Sigmoid colon (tissue), 7 donors: ENCODE measurements around the gene ACRV1. TPM values are rescaled to one million over a fixed set of nuclear protein-coding genes. Genes with fewer than 3 reads are reported as not detected.

ENCODE experiments used
- DNase-seq: peaks from one replicate; pipeline ENCODE4 v3.0.0-alpha.2; 2019
- H3K27ac ChIP-seq, 4 donors: fragments of 200-600 bp; sonication (generic); one replicate each; pipeline ENCODE4 v1.5.1; 2016 to 2019; ENCODE audit warnings: mild to moderate bottlenecking in 1 of 4
- H3K27me3 ChIP-seq, 3 donors: fragments of 200-600 bp; sonication (generic); one replicate each; pipeline ENCODE4 v1.5.1; 2019; ENCODE audit warnings: mild to moderate bottlenecking in 1 of 3
- H3K36me3 ChIP-seq, 4 donors: fragments of 200-600 bp; sonication (generic); one replicate each; pipeline ENCODE4 v1.5.1; 2016 to 2019
- H3K4me1 ChIP-seq, 4 donors: fragments of 200-600 bp; sonication (generic); one replicate each; pipeline ENCODE4 v1.5.1; 2017 to 2019
- H3K4me3 ChIP-seq, 4 donors: fragments of 200-600 bp; sonication (generic); one replicate each; pipeline ENCODE4 v1.5.1; 2017 to 2019; ENCODE audit warnings: mild to moderate bottlenecking in 2 of 4, moderate library complexity in 1 of 4
- H3K9me3 ChIP-seq, 4 donors: fragments of 200-600 bp in 3 of 4; sonication (generic) in 3 of 4; one replicate each; pipeline versions ENCODE4 v1.5.1 to v1.6.1; 2013 to 2019
- CTCF ChIP-seq, 4 experiments: fragments of 450-650 bp in 3 of 4; fragments of 200-600 bp in 1 of 4; IDR thresholded peaks; one replicate each; pipeline ENCODE4 v1.5.1; 2016 to 2019; ENCODE audit warnings: antibody characterized with exemption in 4 of 4, mild to moderate bottlenecking in 3 of 4, moderate library complexity in 2 of 4
- EP300 ChIP-seq, 4 donors: sonication (generic); formaldehyde crosslinking; IDR thresholded peaks; one replicate each; pipeline ENCODE4 v1.6.1; 2017; ENCODE audit warnings: antibody characterized with exemption in 4 of 4
- POLR2A ChIP-seq, 2 donors: fragments of 450-650 bp; IDR thresholded peaks; one replicate each; pipeline ENCODE4 v1.6.1; 2016; ENCODE audit warnings: antibody characterized with exemption in 2 of 2, mild to moderate bottlenecking in 2 of 2, moderate library complexity in 2 of 2
- POLR2AphosphoS5 ChIP-seq, 4 donors: sonication (generic); formaldehyde crosslinking; IDR thresholded peaks; one replicate each; pipeline ENCODE4 v1.6.1; 2017; ENCODE audit warnings: antibody characterized with exemption in 4 of 4
- WGBS, 2 donors: extraction: QIAGEN DNeasy Blood & Tissue Kit; methylation state at CpG; one replicate each; pipeline ENCODE4 v1.1.7; 2013; 5-methylcytosine and 5-hydroxymethylcytosine counted together
- intact Hi-C: fragments of 100-400 bp; cut with DNase I; formaldehyde crosslinking; loops from one replicate; pipeline ENCODE4 v1.15.1; 2023
- polyA plus RNA-seq, 3 donors: library from polyadenylated mRNA; stranded (reverse); fragments of 200-250 nt; gene quantifications; one replicate each; pipeline ENCODE4 v1.2.3, GENCODE V29; 2013
- small RNA-seq, 3 donors: library from RNA; depleted of rRNA; stranded (forward); fragments of <200 nt; gene quantifications; one replicate each; pipeline ENCODE3, GENCODE V24; 2016
- total RNA-seq, 4 donors: library from RNA; depleted of rRNA; stranded (reverse); fragments of >200 nt; gene quantifications; one replicate each; pipeline ENCODE4 v1.1.0, GENCODE V29; 2016
- donor health status: healthy with polysubstance abuse.
- donor health status: Bipolar disorder and iron deficiency.
- donor health status: healthy.

ACRV1 gene
- total and polyA plus RNA-seq, 7 donors = not detected

GRCh38 chr11:125623064-125623463 is 57.6 kb downstream of the ACRV1 start:
- no peaks in the 10 kb centered on the region for H3K27me3 ChIP-seq
- no peak overlapping the region for H3K4me3 ChIP-seq
- no peak for DNase-seq
- 87 to 93% methylated on average over 1 of the region's 1 CpG for WGBS, 2 donors
- H3K9me3 ChIP-seq = no peaks in the 10 kb centered on the region
- intact Hi-C loops = loop anchor here (10.0 kb wide), 2 partner anchors 48 to 128 kb away; partner anchors contain the start of gene FEZ1
- TF ChIP-seq EP300 (IDR thresholded peaks at IDR 0.05) (no peak), POLR2A (IDR thresholded peaks at IDR 0.05) (no peak), CTCF (IDR thresholded peaks at IDR 0.05) (no peak), POLR2AphosphoS5 (IDR thresholded peaks at IDR 0.05) (no peak)
- peaks cover 0 to 45% (median 21%) of the 10 kb centered on the region in 4 donors for H3K4me1 ChIP-seq
- H3K27ac ChIP-seq = peak overlapping the region in 3 of 4 donors; percentile 86 to 94 (median 93)
- peaks cover 18 to 37% (median 22%) of the 10 kb centered on the region in 4 donors for H3K36me3 ChIP-seq

GRCh38 chr11:125621995-125622394 is 58.7 kb downstream of the ACRV1 start:
- Histone ChIP-seq H3K27ac (peak overlapping the region; percentile 4 to 94 (median 90)), H3K9me3 (no peaks in the 10 kb centered on the region), H3K4me3 (peak overlapping the region in 1 of 4 donors; percentile 5), H3K4me1 (peaks cover 0 to 45% (median 21%) of the 10 kb centered on the region in 4 donors), H3K27me3 (no peaks in the 10 kb centered on the region), H3K36me3 (peaks cover 19 to 47% (median 28%) of the 10 kb centered on the region in 4 donors)
- TF ChIP-seq EP300 (IDR thresholded peaks at IDR 0.05) (no peak), CTCF (IDR thresholded peaks at IDR 0.05) (no peak), POLR2AphosphoS5 (IDR thresholded peaks at IDR 0.05) (no peak), POLR2A (IDR thresholded peaks at IDR 0.05) (no peak)
- no peak for DNase-seq
- 83 to 87% methylated on average over 2 of the region's 2 CpGs for WGBS, 2 donors
- intact Hi-C loops = loop anchor here (10.0 kb wide), 2 partner anchors 47 to 127 kb away; partner anchors contain the start of gene FEZ1

Small RNA genes lying within 50 kb of the gene (small RNA-seq; reads per million reads assigned to genes)
- 0 reads per million in 3 donors for gene RNU2-35P

Other genes with a start within 250 kb of the ACRV1 start
- gene FEZ1, start 184.6 kb downstream of the ACRV1 start, total RNA-seq = 10 to 100 TPM; 34.9 to 64.3 (median 54.7) TPM
- gene FEZ1, start 184.6 kb downstream of the ACRV1 start, polyA plus RNA-seq = 10 to 100 TPM in 2 of 3 donors, 1 to 10 TPM in 1; 3.0 to 25.8 (median 10.9) TPM
- gene EI24, start 111.4 kb downstream of the ACRV1 start, total RNA-seq = 100 to 1,000 TPM in 1 of 4 donors, 10 to 100 TPM in 3; 74.5 to 109 (median 86.6) TPM
- gene EI24, start 111.4 kb downstream of the ACRV1 start, polyA plus RNA-seq = 10 to 100 TPM; 46.2 to 77.8 (median 65.5) TPM
- gene STT3A, start 88.0 kb downstream of the ACRV1 start, total RNA-seq = 10 to 100 TPM; 34.8 to 60.3 (median 52.9) TPM
- gene STT3A, start 88.0 kb downstream of the ACRV1 start, polyA plus RNA-seq = 10 to 100 TPM; 10.8 to 62.7 (median 20.3) TPM
- 10 to 100 TPM in 1 of 4 donors, 1 to 10 TPM in 3; 2.5 to 12.9 (median 7.2) TPM for gene CHEK1, start 55.7 kb downstream of the ACRV1 start, total RNA-seq
- gene CHEK1, start 55.7 kb downstream of the ACRV1 start, polyA plus RNA-seq = 10 to 100 TPM in 1 of 3 donors, 1 to 10 TPM in 2; 4.4 to 18.6 (median 8.4) TPM
- gene PATE1, start 65.4 kb upstream of the ACRV1 start, total RNA-seq = not detected
- gene PATE1, start 65.4 kb upstream of the ACRV1 start, polyA plus RNA-seq = not detected
- gene PATE2, start 98.0 kb upstream of the ACRV1 start, total RNA-seq = under 1 TPM in 1 of 4 donors, not detected in 3; 0.68 TPM
- gene PATE2, start 98.0 kb upstream of the ACRV1 start, polyA plus RNA-seq = not detected
- gene PATE3, start 107.3 kb upstream of the ACRV1 start, total RNA-seq = not detected
- not detected for gene PATE3, start 107.3 kb upstream of the ACRV1 start, polyA plus RNA-seq
- not detected for gene PATE4, start 152.5 kb upstream of the ACRV1 start, total RNA-seq
- gene PATE4, start 152.5 kb upstream of the ACRV1 start, polyA plus RNA-seq = not detected
- gene HYLS1, start 206.8 kb upstream of the ACRV1 start, total RNA-seq = 1 to 10 TPM; 6.1 to 8.7 (median 6.9) TPM
- gene HYLS1, start 206.8 kb upstream of the ACRV1 start, polyA plus RNA-seq = 1 to 10 TPM; 3.0 to 4.6 (median 3.6) TPM
- 10 to 100 TPM in 3 of 4 donors, 1 to 10 TPM in 1; 6.4 to 21.6 (median 11.9) TPM for gene PUS3, start 222.4 kb upstream of the ACRV1 start, total RNA-seq
- 1 to 10 TPM; 7.6 to 9.2 (median 7.8) TPM for gene PUS3, start 222.4 kb upstream of the ACRV1 start, polyA plus RNA-seq
- 1 to 10 TPM in 1 of 4 donors, under 1 TPM in 3; 0.14 to 1.7 (median 0.44) TPM for gene DDX25, start 223.7 kb upstream of the ACRV1 start, total RNA-seq
- under 1 TPM in 2 of 3 donors, not detected in 1; 0.23 to 0.60 TPM for gene DDX25, start 223.7 kb upstream of the ACRV1 start, polyA plus RNA-seq